Transverse colon (tissue), 4 donors: Measurements from ENCODE around the gene TMEM163. TPM values are rescaled to one million over a fixed set of nuclear protein-coding genes. Genes with fewer than 3 reads are reported as not detected.

ENCODE experiments used
- DNase-seq: peaks from one replicate; pipeline ENCODE4 v3.0.0-alpha.2; 2019
- H3K27ac ChIP-seq, 4 donors: fragments of 200-600 bp; sonication (generic); 2 replicates each; pipeline ENCODE4 v1.5.1; 2016 to 2018; ENCODE audit warnings: inconsistent platforms in 4 of 4
- H3K27me3 ChIP-seq: fragments of 200-600 bp; sonication (generic); 2 replicates; pipeline ENCODE4 v1.5.1; 2017; ENCODE audit warnings: inconsistent platforms
- H3K36me3 ChIP-seq, 4 donors: fragments of 200-600 bp; sonication (generic); 2 replicates each; pipeline ENCODE4 v1.5.1; 2017 to 2019; ENCODE audit warnings: inconsistent platforms in 4 of 4
- H3K4me1 ChIP-seq, 4 donors: fragments of 200-600 bp; sonication (generic); 2 replicates each; pipeline ENCODE4 v1.5.1; 2017 to 2020; ENCODE audit warnings: inconsistent platforms in 4 of 4
- H3K4me3 ChIP-seq, 4 donors: fragments of 200-600 bp; sonication (generic); 1 replicate in 1 of 4; 2 replicates in 3 of 4; pipeline versions ENCODE4 v1.5.1 to v1.6.1; 2017 to 2019; ENCODE audit warnings: inconsistent platforms in 4 of 4
- H3K9me3 ChIP-seq, 2 donors: fragments of 200-600 bp; sonication (generic); 2 replicates each; pipeline ENCODE4 v1.5.1; 2017 to 2019; ENCODE audit warnings: inconsistent platforms in 2 of 2
- CTCF ChIP-seq, 5 experiments: fragments of 200-600 bp in 3 of 5; fragments of 450-650 bp in 2 of 5; sonication (generic) in 3 of 5; IDR thresholded peaks; 1 replicate in 2 of 5; 2 replicates in 3 of 5; pipeline ENCODE4 v1.5.1; 2016 to 2017; ENCODE audit warnings: antibody characterized with exemption in 5 of 5, inconsistent platforms in 3 of 5, mild to moderate bottlenecking in 2 of 5, moderate library complexity in 1 of 5
- EP300 ChIP-seq: sonication (generic); formaldehyde crosslinking; IDR thresholded peaks from one replicate; pipeline ENCODE4 v1.6.1; 2017; ENCODE audit warnings: antibody characterized with exemption, low read depth
- POLR2A ChIP-seq: fragments of 450-650 bp; IDR thresholded peaks from one replicate; pipeline ENCODE4 v1.6.1; 2016; ENCODE audit warnings: antibody characterized with exemption, mild to moderate bottlenecking, moderate library complexity
- POLR2AphosphoS5 ChIP-seq, 3 donors: sonication (generic); formaldehyde crosslinking; IDR thresholded peaks; one replicate each; pipeline ENCODE4 v1.6.1; 2016; ENCODE audit warnings: antibody characterized with exemption in 3 of 3
- WGBS, 2 donors: methylation state at CpG; one replicate each; pipeline ENCODE4 v1.1.5; 2018; ENCODE audit warnings: low coverage in 1 of 2; 5-methylcytosine and 5-hydroxymethylcytosine counted together
- in situ Hi-C, 4 donors: fragments of 200-750 bp; cut with MboI; loops; one replicate each; pipeline versions ENCODE4 v1.15.0 to v1.15.1; 2017; ENCODE audit warnings: low sequenced_read_pairs in 3 of 4, low pct_ligation_motif_present in 1 of 4, low pct_unique_long_range_greater_than_20kb in 1 of 4
- intact Hi-C: fragments of 100-400 bp; cut with DNase I; formaldehyde crosslinking; loops from one replicate; pipeline ENCODE4 v1.15.1; 2023; ENCODE audit warnings: low total_unique reads
- total RNA-seq, 4 donors: library from RNA; depleted of rRNA; stranded (reverse); fragments of >200 nt; gene quantifications; one replicate each; pipeline ENCODE4 v1.1.0, GENCODE V29; 2016

The TMEM163 gene
- total RNA-seq, 4 donors from 2014 or later = 0.48 TPM; not detected in 3

- peaks cover 0 to 7% (median 0%) of the 10 kb centered on the region in 4 donors for H3K4me1 ChIP-seq
- no peak overlapping the region for H3K27ac ChIP-seq
- H3K27me3 ChIP-seq = no peaks in the 10 kb centered on the region
- WGBS, 2 donors = 57 to 89% methylated on average over 4 to 6 of the region's 6 CpGs
- no peaks in the 10 kb centered on the region for H3K9me3 ChIP-seq
- H3K36me3 ChIP-seq = no peaks in the 10 kb centered on the region
- TF ChIP-seq CTCF (IDR thresholded peaks at IDR 0.05) (no peak), POLR2AphosphoS5 (IDR thresholded peaks at IDR 0.05) (no peak), POLR2A (no peak), EP300 (no peak)
- intact Hi-C loops (no loop called here), in situ Hi-C loops (loop anchor here in 3 of 4 donors (25.0 kb wide), 1 partner anchor 422 kb away; no protein-coding TSS in a partner anchor)
- no peak overlapping the region for H3K4me3 ChIP-seq
- no peak for DNase-seq
Measured at GRCh38 chr2:134465228-134466105, 253.3 kb downstream of the TMEM163 start.

GRCh38 chr2:134463699-134464022 is 255.1 kb downstream of the TMEM163 start:
- intact Hi-C loops = no loop called here
- Histone ChIP-seq H3K4me1 (peaks cover 0 to 7% (median 0%) of the 10 kb centered on the region in 4 donors), H3K27me3 (no peaks in the 10 kb centered on the region), H3K27ac (no peak overlapping the region), H3K36me3 (no peaks in the 10 kb centered on the region), H3K4me3 (no peak overlapping the region), H3K9me3 (no peaks in the 10 kb centered on the region)
- no peak for TF ChIP-seq POLR2A
- TF ChIP-seq EP300 = no peak
- no peak for TF ChIP-seq POLR2AphosphoS5 (IDR thresholded peaks at IDR 0.05)
- TF ChIP-seq CTCF (IDR thresholded peaks at IDR 0.05) = no peak
- in situ Hi-C loops = loop anchor here in 3 of 4 donors (25.0 kb wide), 1 partner anchor 424 kb away; no protein-coding TSS in a partner anchor
- DNase-seq = no peak
- 100% methylated on average over 3 of the region's 7 CpGs; no CpG with 5 or more reads in 1 of the 2 donors for WGBS, 2 donors

- Histone ChIP-seq H3K27ac (no peak overlapping the region), H3K4me3 (no peak overlapping the region), H3K9me3 (no peaks in the 10 kb centered on the region), H3K36me3 (no peaks in the 10 kb centered on the region), H3K4me1 (peaks cover 0 to 7% (median 0%) of the 10 kb centered on the region in 4 donors), H3K27me3 (no peaks in the 10 kb centered on the region)
- TF ChIP-seq EP300 = no peak
- TF ChIP-seq POLR2AphosphoS5 (IDR thresholded peaks at IDR 0.05) = no peak
- TF ChIP-seq CTCF (IDR thresholded peaks at IDR 0.05) = no peak
- TF ChIP-seq POLR2A = no peak
- no peak for DNase-seq
- 96% methylated on average over 9 of the region's 11 CpGs; no CpG with 5 or more reads in 1 of the 2 donors for WGBS, 2 donors
- intact Hi-C loops (no loop called here), in situ Hi-C loops (loop anchor here in 3 of 4 donors (25.0 kb wide), 1 partner anchor 424 kb away; no protein-coding TSS in a partner anchor)
Measured at GRCh38 chr2:134462791-134463698, 255.8 kb downstream of the TMEM163 start.

GRCh38 chr2:134462275-134462674 is 256.5 kb downstream of the TMEM163 start:
- WGBS, 2 donors = 83 to 91% methylated on average over 4 to 6 of the region's 6 CpGs
- in situ Hi-C loops = loop anchor here in 3 of 4 donors (25.0 kb wide), 1 partner anchor 425 kb away; no protein-coding TSS in a partner anchor
- no peaks in the 10 kb centered on the region for H3K27me3 ChIP-seq
- no peaks in the 10 kb centered on the region for H3K36me3 ChIP-seq
- intact Hi-C loops = no loop called here
- no peak overlapping the region for H3K4me3 ChIP-seq
- H3K27ac ChIP-seq = no peak overlapping the region
- DNase-seq = no peak
- H3K9me3 ChIP-seq = no peaks in the 10 kb centered on the region
- peaks cover 0 to 7% (median 0%) of the 10 kb centered on the region in 4 donors for H3K4me1 ChIP-seq
- TF ChIP-seq POLR2AphosphoS5 (IDR thresholded peaks at IDR 0.05) = no peak
- TF ChIP-seq CTCF (IDR thresholded peaks at IDR 0.05) = no peak
- no peak for TF ChIP-seq POLR2A
- no peak for TF ChIP-seq EP300
